LNCaP clone FGC (cell line): ENCODE results near the gene GNAZ.
A peak's percentile ranks its signal among the peaks of the same experiment; 100 is the strongest.
"Not testable (repeated sequence)": the region's sequence is repeated elsewhere in the genome, so short reads cannot be mapped to it uniquely, and the experiment has no call there.

Experiments used
- DNase-seq: peaks from one replicate; pipeline ENCODE4 v3.0.0-alpha.2; 2011; ENCODE audit warnings: low read depth
- H3K4me3 ChIP-seq: 2 replicates; pipeline ENCODE4 v1.5.1; 2011; ENCODE audit warnings: mild to moderate bottlenecking, low read depth, low read length, control low read depth
- TF ChIP-seq, protein P1 (sequence below): IDR thresholded peaks from 2 replicates; pipeline ENCODE4 v1.5.1; 2012; ENCODE audit warnings: mild to moderate bottlenecking; ENCODE audit not compliant: control insufficient read depth, insufficient read depth; ENCODE audit errors: extremely low read depth

Gene GNAZ

DNA sequence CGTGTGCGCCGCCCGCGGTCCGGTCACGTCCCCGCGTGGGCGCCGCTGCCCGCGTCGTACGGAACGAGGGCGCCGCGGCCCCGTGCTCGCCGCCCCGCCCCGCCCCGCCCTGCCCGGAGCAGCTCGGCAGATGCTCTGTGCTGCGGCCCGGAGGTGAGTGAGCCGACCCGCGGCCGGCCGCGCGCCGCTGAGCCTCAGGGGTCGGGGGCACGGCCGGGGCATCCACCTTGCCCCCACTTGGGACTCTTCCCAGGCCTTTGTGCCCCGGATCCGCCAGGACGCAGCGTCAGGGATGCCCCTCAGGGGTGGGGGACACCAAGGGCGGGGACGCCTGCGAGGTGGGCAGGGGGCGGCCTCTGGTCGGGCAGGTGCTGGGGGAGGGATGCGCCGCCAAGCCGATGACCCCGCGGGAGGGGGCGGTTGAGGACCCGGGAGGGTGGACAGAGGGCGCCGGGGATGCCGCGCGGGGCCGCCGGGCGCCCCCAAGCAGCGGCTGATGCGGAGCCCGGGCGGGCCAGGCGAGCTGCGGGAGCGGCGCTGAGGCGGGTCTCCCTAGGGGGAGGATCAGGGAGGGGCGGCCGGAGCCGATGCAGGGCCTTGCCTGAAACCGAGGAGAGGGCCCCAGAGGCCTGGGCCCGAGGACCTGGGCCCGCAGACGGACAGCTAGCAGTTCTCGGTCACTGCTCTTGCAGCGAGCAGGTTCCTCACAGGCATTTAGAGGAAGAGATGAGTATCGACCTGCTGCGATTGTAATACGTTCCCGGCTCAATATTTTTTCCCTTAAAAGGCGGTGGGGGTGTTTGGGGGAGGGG, at the start of gene GNAZ:
Gene GNAZ (plus strand): TSS at position 102 of the 812 bp plus-strand sequence. CDS start 25,177 bp downstream, outside the sequence.
- H3K4me3 ChIP-seq = peak within 1 kb of the TSS; percentile 64
- TF ChIP-seq, protein P1, sequence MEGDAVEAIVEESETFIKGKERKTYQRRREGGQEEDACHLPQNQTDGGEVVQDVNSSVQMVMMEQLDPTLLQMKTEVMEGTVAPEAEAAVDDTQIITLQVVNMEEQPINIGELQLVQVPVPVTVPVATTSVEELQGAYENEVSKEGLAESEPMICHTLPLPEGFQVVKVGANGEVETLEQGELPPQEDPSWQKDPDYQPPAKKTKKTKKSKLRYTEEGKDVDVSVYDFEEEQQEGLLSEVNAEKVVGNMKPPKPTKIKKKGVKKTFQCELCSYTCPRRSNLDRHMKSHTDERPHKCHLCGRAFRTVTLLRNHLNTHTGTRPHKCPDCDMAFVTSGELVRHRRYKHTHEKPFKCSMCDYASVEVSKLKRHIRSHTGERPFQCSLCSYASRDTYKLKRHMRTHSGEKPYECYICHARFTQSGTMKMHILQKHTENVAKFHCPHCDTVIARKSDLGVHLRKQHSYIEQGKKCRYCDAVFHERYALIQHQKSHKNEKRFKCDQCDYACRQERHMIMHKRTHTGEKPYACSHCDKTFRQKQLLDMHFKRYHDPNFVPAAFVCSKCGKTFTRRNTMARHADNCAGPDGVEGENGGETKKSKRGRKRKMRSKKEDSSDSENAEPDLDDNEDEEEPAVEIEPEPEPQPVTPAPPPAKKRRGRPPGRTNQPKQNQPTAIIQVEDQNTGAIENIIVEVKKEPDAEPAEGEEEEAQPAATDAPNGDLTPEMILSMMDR = no peak
- no peak for DNase-seq

DNA sequence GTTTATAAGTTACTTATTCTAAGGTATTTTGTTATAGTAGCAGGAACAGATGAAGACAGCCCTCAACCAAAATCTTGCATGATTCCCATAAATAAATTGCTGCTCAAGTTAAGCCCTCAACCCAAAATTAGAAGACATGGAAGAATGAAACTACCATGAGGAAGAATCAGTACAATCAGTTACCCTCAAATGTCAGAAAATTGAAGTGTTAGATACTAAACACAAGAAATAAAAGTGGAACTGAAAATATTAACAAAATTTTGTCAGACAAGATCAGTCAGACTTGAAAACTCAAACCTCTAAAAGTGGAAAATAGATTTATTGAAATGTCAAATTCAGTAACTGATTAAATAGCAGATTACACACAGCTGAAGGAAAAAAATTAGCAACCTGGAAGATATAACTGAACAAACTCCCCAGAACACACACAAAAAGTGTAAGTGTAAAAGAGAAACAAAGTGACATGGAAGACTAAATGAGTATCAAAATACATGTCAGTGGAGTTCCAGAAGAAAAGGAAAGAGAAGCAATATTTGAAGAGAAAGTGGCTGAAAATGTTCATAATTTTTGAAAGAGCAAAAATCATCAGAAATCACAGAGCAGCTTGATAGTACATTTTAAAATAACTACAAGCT, 49.5 kb upstream of the GNAZ start:
- DNase-seq = no peak
- no peak overlapping the region for H3K4me3 ChIP-seq
- TF ChIP-seq, protein P1 = no peak

DNA sequence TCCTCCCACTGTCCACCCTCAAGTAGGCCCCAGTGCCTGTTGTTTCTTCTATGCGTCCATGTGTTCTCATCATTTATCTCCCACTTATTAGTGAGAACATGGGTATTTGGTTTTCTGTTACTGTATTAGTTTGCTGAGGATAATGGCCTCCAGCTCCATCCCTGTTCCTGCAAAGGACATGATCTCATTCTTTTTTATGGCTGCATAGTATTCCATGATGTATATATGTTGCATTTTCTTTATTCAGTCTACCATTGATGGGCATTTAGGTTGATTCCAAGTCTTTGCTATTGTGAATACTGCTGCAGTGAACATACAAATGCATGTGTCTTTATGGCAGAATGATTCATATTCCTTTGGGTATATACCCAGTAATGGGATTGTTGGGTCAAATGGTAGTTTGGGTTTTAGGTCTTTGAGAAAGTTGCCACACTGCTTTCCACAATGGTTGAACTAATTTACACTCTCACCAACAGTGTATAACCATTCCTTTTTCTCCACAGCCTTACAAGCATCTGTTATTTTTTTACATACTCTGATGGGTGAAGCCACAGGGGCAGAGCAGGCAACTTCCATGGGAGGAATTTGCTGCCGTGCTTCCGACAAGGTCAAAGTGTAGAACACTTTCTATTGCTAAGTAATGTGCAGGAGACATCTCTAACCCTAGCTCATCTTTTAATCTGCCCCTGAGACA, 48.5 kb upstream of the GNAZ start:
- not testable (repeated sequence) for DNase-seq, H3K4me3 ChIP-seq

DNA sequence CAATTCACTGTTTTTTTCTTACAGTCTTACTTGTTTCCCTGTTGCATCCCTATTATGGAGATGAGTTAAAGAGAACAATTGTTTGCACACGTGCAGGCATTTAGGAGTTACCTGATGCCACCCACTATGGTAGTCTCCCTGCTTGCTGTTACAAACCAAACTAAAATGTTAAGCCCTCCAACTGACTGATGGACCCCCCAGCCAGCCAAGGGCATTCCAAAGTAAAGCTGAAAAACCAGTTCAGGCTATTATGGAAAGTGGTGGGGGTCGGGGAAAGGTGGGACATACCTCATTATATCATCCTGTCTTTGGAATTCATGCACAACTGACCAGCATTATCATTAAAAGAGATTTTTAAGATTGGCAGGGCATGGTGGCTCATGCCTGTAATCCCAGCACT, 47.0 kb upstream of the GNAZ start:
- no peak for DNase-seq

DNA sequence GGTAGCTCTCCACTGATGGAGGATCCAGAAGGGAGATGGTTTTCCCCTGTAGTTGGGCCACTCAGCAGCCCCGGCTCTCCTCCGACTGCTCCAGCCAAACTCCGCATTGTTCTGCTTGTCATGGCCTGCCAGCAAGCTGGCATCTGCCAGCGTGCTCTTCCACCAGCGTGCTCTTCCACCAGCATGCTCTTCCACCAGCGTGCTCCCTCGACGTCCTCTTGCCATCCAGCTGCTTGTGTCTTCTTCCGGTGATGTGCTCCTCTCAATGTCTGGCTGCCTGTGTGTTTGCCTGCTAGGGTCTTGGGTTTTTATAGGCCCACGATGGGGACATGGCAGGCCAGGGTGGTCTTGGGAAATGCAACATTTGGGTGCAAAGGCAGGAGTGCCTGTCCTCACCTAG, 43.5 kb upstream of the GNAZ start:
- TF ChIP-seq, protein P1 = no peak
- H3K4me3 ChIP-seq = no peak overlapping the region
- DNase-seq = no peak

More for the DNA sequence above, 47.0 kb upstream of the GNAZ start:
- TF ChIP-seq, protein P1 = no peak
- no peak overlapping the region for H3K4me3 ChIP-seq

DNA sequence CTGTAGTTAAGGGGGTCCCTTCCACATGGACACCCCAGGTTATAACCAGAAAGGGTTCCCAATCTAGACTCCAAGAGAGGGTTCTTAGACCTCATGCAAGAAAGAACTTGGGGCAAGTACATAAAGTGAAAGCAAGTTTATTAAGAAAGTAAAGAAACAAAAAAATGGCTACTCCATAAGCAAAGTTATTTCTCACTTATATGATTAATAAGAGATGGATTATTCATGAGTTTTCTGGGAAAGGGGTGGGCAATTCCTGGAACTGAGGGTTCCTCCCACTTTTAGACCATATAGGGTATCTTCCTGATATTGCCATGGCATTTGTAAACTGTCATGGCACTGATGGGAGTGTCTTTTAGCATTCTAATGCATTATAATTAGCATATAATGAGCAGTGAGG, 42.5 kb upstream of the GNAZ start:
- DNase-seq, H3K4me3 ChIP-seq: not testable (repeated sequence)

DNA sequence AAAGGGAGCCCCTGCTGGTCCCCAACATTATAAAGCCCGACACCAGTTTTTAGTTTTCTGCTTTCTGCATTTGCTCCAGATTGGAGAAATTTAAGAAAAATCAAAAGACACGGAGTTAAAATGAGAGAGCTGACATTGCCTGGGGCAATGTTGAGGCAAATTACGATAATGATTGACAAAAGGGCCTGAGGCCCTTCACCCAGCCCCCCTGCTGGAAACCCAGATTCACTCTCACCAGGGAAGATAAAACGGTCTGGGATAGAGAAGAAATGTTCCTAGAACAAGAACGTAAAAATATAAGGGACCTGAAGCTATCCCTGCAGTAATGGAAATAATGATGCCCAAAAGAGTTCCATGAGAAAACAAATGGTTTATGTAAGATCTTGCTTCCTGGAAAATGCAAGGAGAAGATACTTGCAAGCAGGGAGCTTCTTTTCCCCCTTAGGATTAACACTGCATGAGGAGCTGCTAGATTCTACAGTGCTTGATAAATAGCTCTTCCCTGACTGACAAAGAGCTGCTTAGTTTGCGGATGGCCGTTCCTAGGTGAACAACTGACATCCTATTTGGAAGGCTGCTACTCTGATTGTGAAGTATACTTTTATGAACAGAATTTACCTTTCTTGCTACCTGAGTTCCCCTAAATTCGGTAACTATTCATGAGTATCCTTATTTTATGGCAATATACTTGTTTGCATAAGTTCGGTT, 40.6 kb upstream of the GNAZ start:
- no peak overlapping the region for H3K4me3 ChIP-seq
- no peak for DNase-seq
- TF ChIP-seq, protein P1 = no peak
